Measurements from ENCODE around the gene EEFSEC. TPM values are rescaled to one million over a fixed set of nuclear protein-coding genes. Genes with fewer than 3 reads are reported as not detected.

The EEFSEC gene
- total RNA-seq, 2 donors from 2014 or later, result 15.7 to 18.0 TPM

DNA sequence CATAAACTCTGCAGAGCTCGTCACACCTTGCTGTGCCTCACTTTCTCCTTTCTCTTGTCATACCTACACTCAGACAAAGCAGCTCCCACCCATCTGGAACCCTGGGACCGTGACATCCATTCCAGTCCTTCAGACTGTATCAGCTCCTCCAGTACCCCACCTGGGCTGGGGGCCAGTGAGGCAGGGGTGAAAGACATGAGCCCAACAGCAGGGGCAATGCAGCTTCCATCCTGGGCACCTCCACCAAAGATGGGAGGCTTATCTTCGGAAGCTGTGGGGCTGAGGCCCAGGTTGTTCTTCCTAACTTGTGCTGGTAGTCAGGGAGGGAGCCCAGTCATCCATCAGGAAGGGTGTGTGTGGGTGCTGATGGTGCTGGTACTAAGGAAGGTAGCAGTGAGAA lies 109.2 kb downstream of the EEFSEC start:
- TF ChIP-seq, protein P1, sequence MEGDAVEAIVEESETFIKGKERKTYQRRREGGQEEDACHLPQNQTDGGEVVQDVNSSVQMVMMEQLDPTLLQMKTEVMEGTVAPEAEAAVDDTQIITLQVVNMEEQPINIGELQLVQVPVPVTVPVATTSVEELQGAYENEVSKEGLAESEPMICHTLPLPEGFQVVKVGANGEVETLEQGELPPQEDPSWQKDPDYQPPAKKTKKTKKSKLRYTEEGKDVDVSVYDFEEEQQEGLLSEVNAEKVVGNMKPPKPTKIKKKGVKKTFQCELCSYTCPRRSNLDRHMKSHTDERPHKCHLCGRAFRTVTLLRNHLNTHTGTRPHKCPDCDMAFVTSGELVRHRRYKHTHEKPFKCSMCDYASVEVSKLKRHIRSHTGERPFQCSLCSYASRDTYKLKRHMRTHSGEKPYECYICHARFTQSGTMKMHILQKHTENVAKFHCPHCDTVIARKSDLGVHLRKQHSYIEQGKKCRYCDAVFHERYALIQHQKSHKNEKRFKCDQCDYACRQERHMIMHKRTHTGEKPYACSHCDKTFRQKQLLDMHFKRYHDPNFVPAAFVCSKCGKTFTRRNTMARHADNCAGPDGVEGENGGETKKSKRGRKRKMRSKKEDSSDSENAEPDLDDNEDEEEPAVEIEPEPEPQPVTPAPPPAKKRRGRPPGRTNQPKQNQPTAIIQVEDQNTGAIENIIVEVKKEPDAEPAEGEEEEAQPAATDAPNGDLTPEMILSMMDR (IDR thresholded peaks at IDR 0.05), result no peak
- no peak overlapping the region for H3K27ac ChIP-seq
- H3K4me3 ChIP-seq, result no peak overlapping the region
- peaks cover 14 to 18% of the 10 kb centered on the region in 2 donors for H3K9me3 ChIP-seq
- H3K27me3 ChIP-seq, result no peaks in the 10 kb centered on the region
- H3K36me3 ChIP-seq, result peaks cover 6% of the 10 kb centered on the region
- DNase-seq (ENCODE audit: low spot score), result no peak
- peaks cover 0 to 6% of the 10 kb centered on the region in 2 donors for H3K4me1 ChIP-seq

DNA sequence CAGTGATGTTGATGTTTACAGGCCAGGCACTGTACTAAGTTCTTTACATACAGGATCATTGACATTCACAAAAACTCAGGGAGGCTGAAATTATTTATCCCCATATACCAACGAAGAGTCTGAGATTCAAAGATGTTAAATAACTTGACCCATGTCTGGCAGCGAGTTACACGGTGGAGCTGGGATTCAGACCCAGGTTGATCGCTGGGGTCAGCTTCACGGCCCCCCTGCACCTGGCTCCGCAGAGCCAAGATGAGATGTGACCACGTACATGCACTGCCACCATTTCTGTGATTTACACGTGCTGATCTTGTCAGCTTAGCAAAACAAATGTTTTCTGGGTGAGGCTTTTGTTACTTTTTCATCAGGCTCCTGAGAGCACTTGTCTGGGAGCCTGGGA lies 109.8 kb downstream of the EEFSEC start:
- no peak overlapping the region for H3K4me3 ChIP-seq

DNA sequence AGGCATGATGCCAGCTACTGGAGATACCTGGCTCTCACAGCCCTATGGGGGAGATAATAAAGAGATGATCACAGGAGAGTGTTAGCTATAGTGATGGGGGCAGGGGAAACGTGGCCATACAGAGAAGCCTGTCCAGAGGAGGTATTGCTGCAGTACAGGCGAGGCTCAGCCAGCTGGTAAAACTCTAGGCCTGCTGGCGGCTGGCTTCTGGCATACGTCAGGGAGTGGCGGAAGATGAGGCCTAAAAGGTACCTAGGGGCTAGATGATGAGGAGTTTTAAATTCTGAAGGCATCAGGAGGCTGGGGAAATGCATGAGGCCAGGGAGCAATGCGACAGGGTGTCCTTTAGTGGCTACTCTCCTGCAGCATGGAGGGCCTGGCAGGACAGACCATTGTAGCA lies 110.7 kb downstream of the EEFSEC start:
- H3K27me3 ChIP-seq, result no peaks in the 10 kb centered on the region
- peaks cover 0 to 6% of the 10 kb centered on the region in 2 donors for H3K4me1 ChIP-seq
- TF ChIP-seq, protein P1 (IDR thresholded peaks at IDR 0.05), result no peak
- no peak for DNase-seq (ENCODE audit: low spot score)
- peaks cover 12% of the 10 kb centered on the region for H3K36me3 ChIP-seq
- H3K27ac ChIP-seq, result no peak overlapping the region
- peaks cover 14 to 18% of the 10 kb centered on the region in 2 donors for H3K9me3 ChIP-seq
- no peak overlapping the region for H3K4me3 ChIP-seq

More for the DNA sequence above, 109.8 kb downstream of the EEFSEC start:
- H3K27ac ChIP-seq, result no peak overlapping the region
- DNase-seq (ENCODE audit: low spot score), result no peak
- TF ChIP-seq, protein P1 (IDR thresholded peaks at IDR 0.05), result no peak
- no peaks in the 10 kb centered on the region for H3K27me3 ChIP-seq
- H3K9me3 ChIP-seq, result peaks cover 14 to 18% of the 10 kb centered on the region in 2 donors
- peaks cover 0 to 6% of the 10 kb centered on the region in 2 donors for H3K4me1 ChIP-seq
- H3K36me3 ChIP-seq, result peaks cover 6% of the 10 kb centered on the region

DNA sequence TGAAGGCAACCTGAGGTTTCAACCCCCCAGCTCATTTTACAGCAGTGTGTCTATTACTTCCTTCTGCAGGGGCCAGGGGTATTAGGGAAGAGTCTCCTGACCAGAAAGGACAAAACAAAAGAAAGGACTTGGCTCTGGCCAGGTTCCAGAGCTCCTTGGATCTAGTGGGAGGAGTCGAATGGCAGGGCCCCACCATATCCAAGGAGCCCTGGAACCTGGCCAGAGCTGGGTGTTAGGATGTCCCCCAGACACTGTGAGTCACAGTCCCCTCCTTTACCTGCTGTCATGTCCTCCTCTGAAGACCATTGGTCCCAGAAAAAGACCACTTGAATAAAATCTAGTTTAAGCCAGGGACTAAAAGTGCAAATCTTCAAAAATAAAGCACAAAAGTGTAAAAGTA lies 113.2 kb downstream of the EEFSEC start:
- TF ChIP-seq, protein P1 (IDR thresholded peaks at IDR 0.05), result no peak

DNA sequence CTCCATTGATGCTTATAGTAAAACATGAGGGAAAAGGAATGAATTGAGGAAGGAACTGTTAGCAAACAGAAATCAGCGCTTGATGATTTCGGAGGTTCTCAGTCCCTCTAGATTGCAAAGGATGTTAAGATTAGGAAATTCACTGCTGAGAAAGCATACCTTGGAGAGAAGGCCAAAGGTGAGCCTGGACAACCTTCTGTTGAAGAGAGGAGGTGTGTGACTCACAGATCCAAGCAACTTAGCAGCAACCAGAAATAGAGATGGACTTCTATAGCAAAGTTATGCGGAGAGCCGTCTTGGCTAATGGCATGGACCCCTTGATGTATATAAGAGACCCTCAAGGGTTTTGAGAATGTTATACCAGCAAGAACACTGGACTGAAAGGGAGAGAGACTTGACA lies 114.3 kb downstream of the EEFSEC start:
- no peaks in the 10 kb centered on the region for H3K27me3 ChIP-seq
- H3K9me3 ChIP-seq, result no peaks in the 10 kb centered on the region
- H3K4me1 ChIP-seq, result peaks cover 0 to 6% of the 10 kb centered on the region in 2 donors
- no peak overlapping the region for H3K27ac ChIP-seq
- H3K4me3 ChIP-seq, result no peak overlapping the region
- DNase-seq (ENCODE audit: low spot score), result no peak
- H3K36me3 ChIP-seq, result peaks cover 15% of the 10 kb centered on the region
- TF ChIP-seq, protein P1 (IDR thresholded peaks at IDR 0.05), result no peak

More for the DNA sequence above, 113.2 kb downstream of the EEFSEC start:
- H3K4me3 ChIP-seq, result no peak overlapping the region
- H3K36me3 ChIP-seq, result peaks cover 15% of the 10 kb centered on the region
- no peaks in the 10 kb centered on the region for H3K27me3 ChIP-seq
- no peak overlapping the region for H3K27ac ChIP-seq
- DNase-seq (ENCODE audit: low spot score), result no peak
- H3K9me3 ChIP-seq, result no peaks in the 10 kb centered on the region
- peaks cover 0 to 6% of the 10 kb centered on the region in 2 donors for H3K4me1 ChIP-seq
